ENCODE measurements around the gene C19orf44.

DNA sequence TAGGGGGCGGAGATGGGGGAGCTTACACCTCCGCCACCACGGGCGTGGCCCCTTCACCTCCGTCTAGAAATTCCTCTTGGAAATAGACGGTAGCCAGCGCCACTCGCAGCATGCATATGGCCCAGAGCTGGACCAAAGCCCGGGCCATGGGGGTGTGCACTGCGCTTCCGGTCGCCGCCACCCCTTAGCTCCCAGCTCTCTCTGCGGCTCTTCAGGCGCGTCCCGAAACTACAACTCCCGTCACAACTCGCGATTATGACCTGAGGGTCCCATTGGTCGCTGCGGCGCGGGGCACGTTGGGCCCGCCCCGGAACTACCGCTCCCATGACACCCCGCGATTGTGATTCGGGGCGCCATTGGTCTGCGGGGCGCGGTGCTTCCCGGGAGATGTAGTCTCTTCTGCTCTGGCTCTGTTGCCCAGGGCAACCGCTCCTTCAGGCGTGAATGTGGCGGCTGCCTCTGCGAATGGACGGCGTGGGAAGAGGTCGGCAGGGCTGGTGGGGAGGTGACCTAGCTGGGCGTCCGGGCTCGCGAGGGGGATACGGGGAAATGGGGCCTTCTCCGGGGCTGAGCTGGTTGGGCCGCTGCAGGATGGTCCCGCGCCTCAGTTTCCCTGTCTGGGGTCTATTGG lies at the start of gene C19orf44, which contains the start of gene CALR3:
- TF ChIP-seq CTCF (IDR thresholded peaks at IDR 0.05) (peak in 4 of 6 experiments; percentile 22 to 38 (median 32)), POLR2A (IDR thresholded peaks at IDR 0.05) (no peak)
